COR-L47 (cell line): Measurements from ENCODE around the gene MFSD2B.
A peak's percentile ranks its signal among the peaks of the same experiment; 100 is the strongest.
"Not testable (repeated sequence)": the region's sequence is repeated elsewhere in the genome, so short reads cannot be mapped to it uniquely, and the experiment has no call there.

Source experiments
- DNase-seq: peaks from one replicate; lab custom pipeline; 2025; lab: John Stamatoyannopoulos, UW

MFSD2B gene, protein sequence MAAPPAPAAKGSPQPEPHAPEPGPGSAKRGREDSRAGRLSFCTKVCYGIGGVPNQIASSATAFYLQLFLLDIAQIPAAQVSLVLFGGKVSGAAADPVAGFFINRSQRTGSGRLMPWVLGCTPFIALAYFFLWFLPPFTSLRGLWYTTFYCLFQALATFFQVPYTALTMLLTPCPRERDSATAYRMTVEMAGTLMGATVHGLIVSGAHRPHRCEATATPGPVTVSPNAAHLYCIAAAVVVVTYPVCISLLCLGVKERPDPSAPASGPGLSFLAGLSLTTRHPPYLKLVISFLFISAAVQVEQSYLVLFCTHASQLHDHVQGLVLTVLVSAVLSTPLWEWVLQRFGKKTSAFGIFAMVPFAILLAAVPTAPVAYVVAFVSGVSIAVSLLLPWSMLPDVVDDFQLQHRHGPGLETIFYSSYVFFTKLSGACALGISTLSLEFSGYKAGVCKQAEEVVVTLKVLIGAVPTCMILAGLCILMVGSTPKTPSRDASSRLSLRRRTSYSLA

DNA sequence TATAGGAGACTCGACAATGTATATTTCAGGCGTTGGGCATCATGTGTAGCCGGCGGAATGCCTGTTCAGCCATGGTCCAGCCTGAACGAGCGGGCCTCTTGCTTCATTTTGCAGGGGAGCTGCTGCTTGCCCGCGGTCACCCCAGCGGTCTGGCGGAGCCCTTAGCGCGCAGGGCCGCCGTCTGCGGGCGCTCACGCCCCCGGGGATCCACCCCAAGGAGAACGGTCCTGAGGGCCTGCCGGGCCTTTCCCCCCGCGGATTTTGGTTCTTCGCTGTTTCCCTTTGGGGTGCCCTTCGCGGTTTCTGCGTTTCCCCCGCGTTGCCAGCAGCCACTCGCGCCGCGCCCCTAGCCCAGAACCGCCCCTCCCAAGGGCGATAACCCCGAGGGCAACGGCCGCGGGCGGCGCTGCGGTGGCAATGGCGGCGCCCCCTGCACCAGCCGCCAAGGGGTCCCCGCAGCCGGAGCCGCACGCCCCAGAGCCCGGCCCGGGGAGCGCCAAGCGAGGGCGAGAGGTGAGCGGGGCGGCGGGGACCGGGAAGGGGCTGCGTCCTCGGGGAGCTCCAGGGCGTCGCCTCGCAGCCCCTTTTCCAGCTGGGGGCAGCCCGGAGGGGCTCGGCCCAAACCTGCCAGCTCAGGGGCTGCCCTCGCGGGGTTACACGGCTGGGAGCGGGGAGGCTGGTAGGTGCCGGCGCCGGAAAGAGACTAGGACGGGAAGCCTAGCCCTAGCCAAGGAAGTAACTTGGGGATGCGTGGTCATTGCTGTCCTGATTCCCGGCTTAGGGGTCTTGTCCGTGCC, at the start of gene MFSD2B:
TSS of gene MFSD2B (plus strand) at position 406 of the 797 bp plus-strand sequence. CDS start at position 418, 12 bp downstream.
- DNase-seq: no peak

DNA sequence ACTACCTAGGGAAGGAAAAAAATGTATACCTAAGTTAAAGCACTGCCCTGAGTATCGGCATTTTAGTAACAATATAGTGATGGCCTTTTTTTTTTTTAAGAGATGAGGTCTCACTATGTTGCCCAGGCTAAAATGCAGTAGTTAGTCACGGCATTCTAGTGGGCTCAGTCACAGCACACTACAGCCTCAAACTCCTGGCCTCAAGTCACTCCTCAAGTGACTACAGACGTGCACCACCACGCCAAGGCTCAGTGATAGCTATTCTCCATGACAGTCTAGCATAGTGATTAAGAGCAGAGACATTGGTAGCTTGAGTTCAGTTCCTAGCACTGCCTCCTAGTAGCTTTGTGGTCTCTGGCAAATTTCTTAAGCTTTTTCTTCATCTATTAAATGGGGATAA, 42.0 kb upstream of the MFSD2B start:
- no peak for DNase-seq

GRCh38 chr2:23976883-23977282, 33.0 kb upstream of the MFSD2B start:
- no peak for DNase-seq

DNA sequence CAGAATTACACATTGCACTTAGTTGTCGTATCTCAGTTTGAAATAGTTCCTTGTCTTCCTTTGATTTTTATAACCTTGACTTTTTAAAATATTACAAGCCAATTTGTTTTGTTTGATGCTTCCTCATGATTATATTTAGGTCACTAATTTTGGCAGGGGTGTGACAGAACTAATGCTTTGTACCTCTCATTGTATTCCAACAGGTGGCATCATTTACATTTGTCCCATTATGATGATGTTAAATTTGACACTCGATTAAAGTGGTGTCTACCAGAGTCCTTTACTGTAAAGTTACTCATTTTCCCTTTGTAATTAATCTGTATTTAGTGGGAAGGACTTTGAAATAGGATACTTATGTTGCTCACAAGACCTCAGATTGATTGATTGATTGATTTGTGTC, 21.5 kb upstream of the MFSD2B start:
- peak; percentile 22 for DNase-seq

- no peak for DNase-seq
These were observed 17.0 kb upstream of the MFSD2B start for GRCh38 chr2:23992931-23993330.

- no peak for DNase-seq
These were observed 16.1 kb upstream of the MFSD2B start for GRCh38 chr2:23993736-23994269.

GRCh38 chr2:23994567-23994966, 15.3 kb upstream of the MFSD2B start:
- no peak for DNase-seq

GRCh38 chr2:24007693-24008092, 2.2 kb upstream of the MFSD2B start:
- no peak for DNase-seq

GRCh38 chr2:24008672-24009366, 1.1 kb upstream of the MFSD2B start:
- no peak for DNase-seq

DNA sequence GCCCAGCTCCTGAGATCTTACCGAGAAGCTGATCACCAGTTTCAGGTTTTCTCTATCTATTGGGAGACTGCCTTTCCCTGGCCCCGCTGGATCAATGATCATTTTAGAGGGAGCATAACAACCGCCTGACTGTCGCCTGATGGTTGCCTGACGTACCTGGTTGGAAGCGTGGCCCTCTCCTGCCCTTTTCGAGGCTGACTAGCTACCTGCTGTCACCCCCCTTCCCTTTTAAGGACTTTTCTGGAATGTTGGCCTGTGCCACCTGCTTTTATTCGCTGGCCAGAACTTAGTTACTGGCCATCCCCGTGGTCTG, 562 bp upstream of the MFSD2B start:
- DNase-seq: no peak

DNA sequence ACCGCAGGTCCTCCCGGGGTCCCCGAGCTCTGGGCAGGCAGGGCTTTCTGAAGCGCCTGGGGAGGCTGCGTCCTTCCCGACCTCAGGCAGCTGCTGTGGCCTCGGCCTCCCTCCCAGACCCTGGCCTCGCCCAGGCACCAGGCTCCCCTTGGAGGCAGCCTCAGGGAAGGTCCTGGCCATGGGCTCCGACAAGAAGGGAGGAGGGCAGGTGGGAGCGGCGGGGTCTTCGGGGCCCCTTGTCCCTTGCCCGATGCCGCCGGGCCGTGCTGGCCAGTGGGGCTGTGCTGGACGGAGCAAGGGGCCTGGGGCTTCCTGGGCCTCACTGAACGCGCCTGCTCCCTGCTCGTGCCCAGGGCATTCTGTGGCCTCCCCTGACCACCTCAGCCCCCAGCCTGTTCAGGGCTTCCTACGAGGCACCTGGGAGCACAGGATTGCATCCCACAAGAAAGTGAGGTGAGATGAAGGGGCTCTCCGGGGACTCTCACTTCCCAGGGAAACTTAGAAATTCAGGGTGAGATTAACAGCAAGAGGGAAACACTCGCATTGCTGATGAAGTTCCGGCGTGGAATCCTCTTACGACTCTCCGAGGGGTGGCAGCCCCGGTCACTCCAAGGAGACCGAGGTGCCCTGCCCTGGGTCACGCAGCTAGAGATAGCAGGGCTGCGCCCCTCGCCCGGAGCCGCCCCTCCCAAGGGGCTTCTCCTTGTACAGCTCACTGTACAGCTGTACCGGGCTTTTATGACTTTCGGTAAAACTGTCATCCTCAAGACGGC, 778 bp downstream of the MFSD2B start:
- DNase-seq: no peak

DNA sequence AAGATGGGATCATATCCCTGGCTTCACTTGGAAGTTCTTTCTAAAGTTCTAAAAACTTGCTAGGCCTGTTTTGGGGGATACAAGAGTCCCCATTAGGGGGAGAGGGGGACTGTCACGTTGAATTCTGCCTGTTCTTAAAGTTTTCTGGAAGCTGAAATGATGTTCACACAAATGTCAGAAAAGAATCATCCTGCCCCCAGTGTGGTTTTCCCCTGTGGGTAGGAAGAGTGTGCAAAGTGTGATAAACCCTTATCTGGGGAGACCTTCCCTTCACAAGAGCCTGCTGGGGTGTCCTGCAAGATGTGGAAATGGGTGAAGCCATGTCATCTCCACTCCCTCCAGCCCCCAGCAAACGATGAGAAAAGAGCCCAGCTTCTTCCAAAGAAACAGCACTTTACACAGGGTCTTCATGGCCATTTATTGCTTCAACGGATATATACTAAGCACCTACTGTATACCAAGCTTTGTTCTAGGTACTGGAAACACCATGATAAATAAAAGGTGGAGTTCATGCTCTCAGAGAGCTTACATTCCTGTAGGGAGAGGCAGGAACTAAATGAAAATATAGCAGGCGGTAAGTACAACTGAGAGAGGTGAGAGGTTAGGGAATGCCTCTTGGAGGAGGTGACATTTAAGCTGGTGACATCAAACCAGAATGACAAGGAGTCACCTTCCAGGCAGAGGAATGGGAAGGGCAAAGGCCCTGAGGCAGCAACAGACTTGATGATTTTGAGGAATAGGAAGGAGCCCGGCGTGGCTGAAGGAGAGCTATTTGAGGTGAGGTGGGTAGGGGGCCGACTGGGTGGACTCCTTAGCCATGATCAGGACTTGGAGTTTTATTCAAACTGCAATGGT, 1.6 kb downstream of the MFSD2B start:
- no peak for DNase-seq

DNA sequence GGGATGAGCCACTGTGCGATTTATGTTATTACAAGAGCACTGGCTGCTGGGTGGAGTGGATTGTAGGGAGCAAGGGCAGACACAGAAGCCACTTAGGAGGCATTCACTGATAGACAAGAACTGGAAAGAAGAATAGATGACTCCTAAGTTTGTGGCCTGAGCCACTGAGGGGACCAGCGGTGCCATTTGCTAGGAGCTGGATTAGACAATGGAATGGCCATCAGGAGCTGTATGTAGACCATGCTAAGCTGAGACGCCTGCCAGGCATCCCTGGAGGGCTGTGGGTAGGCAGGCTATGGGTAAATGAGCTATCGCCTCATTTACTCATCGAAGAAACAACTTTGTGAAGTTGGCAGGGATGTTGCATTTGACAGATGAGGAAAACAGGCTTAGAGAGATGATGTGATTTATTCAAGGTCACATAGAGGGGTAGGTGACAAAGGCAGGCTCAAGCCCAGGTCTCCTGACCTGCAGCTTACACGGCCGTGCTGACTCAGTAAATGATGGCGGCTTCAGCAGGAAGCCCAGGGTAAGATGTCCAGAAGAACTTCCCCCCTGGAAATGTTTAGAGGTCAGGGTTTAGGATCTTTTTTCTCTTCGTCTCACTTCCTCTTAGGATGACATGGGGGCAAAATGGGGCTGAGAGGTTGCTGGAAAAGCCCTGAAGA, 2.8 kb downstream of the MFSD2B start:
- DNase-seq: no peak

GRCh38 chr2:24014902-24015301, 5.0 kb downstream of the MFSD2B start:
- not testable (repeated sequence) for DNase-seq

- DNase-seq: no peak
These were observed 5.9 kb downstream of the MFSD2B start for GRCh38 chr2:24015562-24016375.

GRCh38 chr2:24016376-24016761, 6.5 kb downstream of the MFSD2B start:
- DNase-seq: no peak

DNA sequence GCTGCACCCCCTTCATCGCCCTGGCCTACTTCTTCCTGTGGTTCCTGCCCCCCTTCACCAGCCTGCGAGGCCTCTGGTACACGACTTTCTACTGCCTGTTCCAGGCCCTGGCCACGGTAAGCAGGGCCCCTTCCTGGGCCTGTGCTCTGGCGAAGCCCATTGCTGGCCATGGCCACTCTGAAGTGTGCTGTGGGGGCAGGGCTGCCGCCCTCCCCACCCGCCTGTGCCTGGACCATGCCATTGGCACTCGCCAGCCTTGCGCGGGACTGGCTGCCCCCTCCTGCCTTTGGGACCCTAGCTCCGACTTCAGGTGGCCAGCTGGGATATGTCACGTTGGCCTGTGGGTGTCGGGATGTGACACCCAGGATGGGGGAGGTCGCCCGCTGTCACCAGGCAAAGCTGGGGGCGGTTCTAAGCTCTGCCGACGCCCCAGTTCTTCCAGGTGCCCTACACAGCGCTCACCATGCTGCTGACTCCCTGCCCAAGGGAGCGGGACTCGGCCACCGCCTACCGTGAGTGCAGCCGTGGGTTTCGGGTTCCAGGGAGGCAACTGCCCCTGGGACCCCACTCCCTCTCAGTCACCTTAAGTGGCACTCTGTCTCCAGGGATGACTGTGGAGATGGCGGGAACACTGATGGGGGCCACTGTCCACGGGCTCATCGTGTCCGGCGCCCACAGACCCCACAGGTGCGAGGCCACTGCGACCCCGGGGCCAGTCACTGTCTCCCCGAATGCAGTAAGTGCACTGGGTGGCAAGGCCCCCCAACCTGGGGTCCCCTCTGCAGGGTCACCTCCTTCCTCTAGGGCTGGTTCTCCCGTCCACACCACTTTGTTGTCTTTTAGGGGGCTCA, 7.2 kb downstream of the MFSD2B start:
- DNase-seq: no peak

GRCh38 chr2:24017711-24018110, 7.8 kb downstream of the MFSD2B start:
- no peak for DNase-seq
